ENCODE data around the gene SFXN5. TPM values are rescaled to one million over a fixed set of nuclear protein-coding genes. Genes with fewer than 3 reads are reported as not detected.

The SFXN5 gene
- total RNA-seq, 1 experiment from 2014 or later, result 25.9 TPM

GRCh38 chr2:72932045-72932740 lies 139.3 kb downstream of the SFXN5 start:
- ATAC-seq (no peak), DNase-seq (ENCODE audit: low spot score) (no peak)
- Mint-ChIP-seq H3K27me3 (ENCODE audit: low read depth) (peaks cover 36% of the 10 kb centered on the region), H3K9me3 (no peaks in the 10 kb centered on the region), H3K4me1 (peaks cover 21% of the 10 kb centered on the region), H3K27ac (no peak overlapping the region), H3K36me3 (no peaks in the 10 kb centered on the region), H3K4me3 (no peak overlapping the region)
- TF ChIP-seq OVOL2 (CRISPR knock-in tag; IDR thresholded peaks at IDR 0.05; ENCODE audit: borderline replicate concordance) (no peak), SP1 (CRISPR knock-in tag; conservative IDR thresholded peaks at IDR 0.05) (no peak), ATF1 (CRISPR knock-in tag; IDR thresholded peaks at IDR 0.05) (no peak)
- ChIA-PET POLR2A (no interaction called here), CTCF (interaction anchor here (1.0 to 14.9 kb wide), 2 partner anchors 39 to 224 kb away, joined by 3 to 218 read pairs; no protein-coding TSS in a partner anchor)

- ATAC-seq (no peak), DNase-seq (ENCODE audit: low spot score) (peak; percentile 3)
- CTCF ChIA-PET, result interaction anchor here (14.9 kb wide), 1 partner anchor 38 kb away, joined by 218 read pairs; no protein-coding TSS in a partner anchor
- H3K27me3 Mint-ChIP-seq (ENCODE audit: low read depth), result peaks cover 36% of the 10 kb centered on the region
- H3K4me1 Mint-ChIP-seq, result peaks cover 13% of the 10 kb centered on the region
- no peak overlapping the region for H3K4me3 Mint-ChIP-seq
- no peak overlapping the region for H3K27ac Mint-ChIP-seq
- no peaks in the 10 kb centered on the region for H3K36me3 Mint-ChIP-seq
- TF ChIP-seq ATF1 (CRISPR knock-in tag; IDR thresholded peaks at IDR 0.05) (no peak), ATF6 (CRISPR knock-in tag; IDR thresholded peaks at IDR 0.05) (no peak), ATF3 (CRISPR knock-in tag; conservative IDR thresholded peaks at IDR 0.05) (no peak), KAT7 (CRISPR knock-in tag; IDR thresholded peaks at IDR 0.05; ENCODE audit: borderline replicate concordance) (no peak), ZMAT4 (CRISPR knock-in tag; IDR thresholded peaks at IDR 0.05) (no peak), ZNF317 (CRISPR knock-in tag; IDR thresholded peaks at IDR 0.05; ENCODE audit: borderline replicate concordance, low read depth) (no peak), NR2C2 (CRISPR knock-in tag; IDR thresholded peaks at IDR 0.05) (no peak), RELA (CRISPR knock-in tag; IDR thresholded peaks at IDR 0.05; ENCODE audit: borderline replicate concordance) (no peak), FOXP1 (CRISPR knock-in tag; IDR thresholded peaks at IDR 0.05; ENCODE audit: borderline replicate concordance) (no peak), CTCF (IDR thresholded peaks at IDR 0.05) (no peak), USF1 (CRISPR knock-in tag; IDR thresholded peaks at IDR 0.05) (no peak)
- POLR2A ChIA-PET, result no interaction called here
- H3K9me3 Mint-ChIP-seq, result no peaks in the 10 kb centered on the region
These were observed 140.1 kb downstream of the SFXN5 start for GRCh38 chr2:72931280-72931910.

GRCh38 chr2:72929010-72929409 lies 142.5 kb downstream of the SFXN5 start:
- no peak for ATAC-seq
- H3K36me3 Mint-ChIP-seq, result no peaks in the 10 kb centered on the region
- H3K27ac Mint-ChIP-seq, result no peak overlapping the region
- no peak for DNase-seq (ENCODE audit: low spot score)
- peaks cover 19% of the 10 kb centered on the region for H3K27me3 Mint-ChIP-seq (ENCODE audit: low read depth)
- CTCF ChIA-PET, result interaction anchor here (1.0 to 8.3 kb wide), 3 partner anchors 35 to 157 kb away, joined by 3 to 113 read pairs (median 44); no protein-coding TSS in a partner anchor
- no peak overlapping the region for H3K4me3 Mint-ChIP-seq
- no peaks in the 10 kb centered on the region for H3K9me3 Mint-ChIP-seq
- TF ChIP-seq MXD4 (CRISPR knock-in tag; IDR thresholded peaks at IDR 0.05; ENCODE audit: borderline replicate concordance), result no peak
- no peak for TF ChIP-seq AR (CRISPR knock-in tag; IDR thresholded peaks at IDR 0.05)
- POLR2A ChIA-PET, result interaction anchor here (0.9 kb wide), 1 partner anchor 12 kb away, joined by 3 read pairs; the partner anchor contains the start of gene EMX1
- peaks cover 10% of the 10 kb centered on the region for H3K4me1 Mint-ChIP-seq
